GM18517 (cell line): ENCODE data around the gene ZNF91.
"Not testable (repeated sequence)": the region's sequence is repeated elsewhere in the genome, so short reads cannot be mapped to it uniquely, and the experiment has no call there.

Experiments
- ATAC-seq: cut with Tn5 transposase; IDR thresholded peaks from one replicate; pipeline ENCODE4 v1.9.1; 2021; ENCODE audit warnings: mild to moderate bottlenecking, moderate library complexity; ENCODE audit not compliant: unreplicated experiment

Gene ZNF91

DNA sequence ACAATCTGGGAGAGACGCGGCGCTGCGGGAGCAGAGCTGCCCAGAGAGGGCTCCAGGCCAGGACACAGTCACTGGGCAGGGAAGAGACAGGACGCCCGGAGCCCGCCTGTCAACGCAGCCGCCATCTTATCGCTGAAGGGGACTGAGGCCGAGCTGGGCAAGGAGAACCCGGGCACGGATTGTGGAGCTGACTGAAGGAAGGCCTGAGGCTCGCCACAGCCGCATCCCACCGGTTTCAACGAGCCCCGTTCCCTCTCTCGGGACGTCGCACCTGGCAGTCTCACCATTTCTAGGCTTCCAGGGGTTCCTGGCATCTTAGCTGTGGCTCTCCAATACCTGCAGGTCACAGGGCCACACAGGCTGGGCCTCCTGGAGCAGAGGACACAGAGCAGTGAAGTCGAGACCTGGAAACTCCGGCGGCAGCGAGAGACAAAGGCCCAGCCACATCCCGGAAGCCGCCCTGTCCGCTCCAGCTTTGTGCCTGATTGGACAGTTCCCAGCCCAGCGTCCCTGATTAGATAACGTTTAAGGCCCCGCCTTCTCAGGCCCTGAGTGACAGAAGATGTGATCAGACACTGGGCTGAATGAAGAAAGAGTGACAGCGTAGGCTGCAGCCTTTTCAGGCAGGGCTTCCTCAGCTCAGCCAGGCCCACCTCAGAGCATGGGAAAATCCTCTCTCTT is at the start of gene ZNF91:
ZNF91 (minus strand) TSS at position 431 of the 681 bp plus-strand sequence; CDS start at position 314, 117 bp downstream.
- ATAC-seq: peak; percentile 97

DNA sequence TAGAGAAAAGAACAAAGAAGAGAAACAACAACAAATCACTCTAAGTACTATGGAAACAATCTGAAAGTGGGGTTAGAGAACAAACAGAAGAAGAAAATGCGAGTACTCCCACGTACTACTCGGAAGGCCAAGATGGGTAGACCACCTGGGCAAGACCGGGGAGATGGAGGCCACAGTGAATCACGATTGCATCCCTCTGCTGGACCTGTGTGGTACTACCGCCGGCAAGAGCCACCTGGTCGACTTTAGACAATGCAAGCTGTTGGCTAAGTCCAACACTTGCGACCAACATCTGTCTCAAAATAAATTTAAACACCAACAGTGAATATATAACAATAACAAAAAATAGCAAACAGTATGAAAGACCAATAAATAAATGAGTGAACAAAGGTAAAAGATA is 45.5 kb upstream of the ZNF91 start:
- no peak for ATAC-seq

GRCh38 chr19:23440207-23440606 is 44.9 kb upstream of the ZNF91 start:
- ATAC-seq: no peak

- no peak for ATAC-seq
These were observed 44.4 kb upstream of the ZNF91 start for GRCh38 chr19:23439623-23440022.

GRCh38 chr19:23437901-23438300 is 42.6 kb upstream of the ZNF91 start:
- ATAC-seq: no peak

GRCh38 chr19:23436944-23437343 is 41.7 kb upstream of the ZNF91 start:
- ATAC-seq: no peak

- ATAC-seq: no peak
These were observed 41.0 kb upstream of the ZNF91 start for GRCh38 chr19:23436318-23436717.

- ATAC-seq: no peak
These were observed 25.6 kb upstream of the ZNF91 start for GRCh38 chr19:23420824-23421223.

GRCh38 chr19:23419261-23419660 is 24.0 kb upstream of the ZNF91 start:
- ATAC-seq: not testable (repeated sequence)

DNA sequence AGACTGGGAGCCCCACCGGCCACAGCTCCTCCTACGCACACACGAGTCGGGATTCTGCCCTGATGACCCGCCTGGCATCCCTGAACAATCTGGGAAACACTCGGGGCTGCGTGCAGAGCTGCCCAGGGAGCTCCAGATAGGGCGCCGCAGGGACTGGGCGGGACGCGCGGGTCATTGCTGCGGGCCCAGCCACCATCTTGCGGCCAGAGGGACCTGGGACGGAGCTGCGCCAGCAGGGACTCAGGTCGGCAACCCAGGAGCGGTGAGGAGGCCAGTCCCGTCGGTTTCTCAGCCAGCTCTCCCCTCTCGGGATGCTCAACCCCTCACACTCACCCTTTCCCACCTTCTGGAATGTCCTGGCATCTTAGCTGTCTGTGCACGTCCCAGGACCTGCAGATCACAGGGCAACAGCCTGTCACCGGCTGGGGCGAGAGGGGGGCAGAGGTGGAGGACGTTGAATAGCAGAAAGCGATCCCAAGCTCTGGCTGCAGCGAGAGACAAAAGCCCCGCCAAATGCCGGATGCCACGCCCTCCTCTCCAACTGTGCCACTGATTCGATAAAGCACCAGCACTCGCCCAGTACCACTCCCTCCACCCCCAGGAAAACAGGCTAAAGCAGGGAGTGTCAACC is 20.4 kb upstream of the ZNF91 start:
- no peak for ATAC-seq

DNA sequence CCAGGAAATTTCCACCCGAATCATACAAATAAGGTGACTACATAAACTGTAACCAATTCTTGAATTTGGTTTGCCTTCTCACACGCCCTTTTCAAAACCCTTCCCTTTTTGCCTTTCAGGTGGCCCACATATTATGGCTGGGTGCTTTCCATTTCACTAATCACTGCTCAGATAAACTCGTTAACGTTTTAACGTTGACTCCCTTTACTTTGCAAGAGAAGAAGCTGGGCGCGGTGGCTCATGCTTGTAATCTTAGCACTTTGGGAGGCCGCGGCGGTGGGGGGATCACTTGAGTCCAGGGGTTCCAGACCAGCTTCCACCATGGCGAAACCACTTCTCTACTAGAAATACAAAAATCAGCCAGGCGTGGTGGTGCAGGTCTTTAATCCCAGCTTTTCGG is 19.8 kb upstream of the ZNF91 start:
- no peak for ATAC-seq

DNA sequence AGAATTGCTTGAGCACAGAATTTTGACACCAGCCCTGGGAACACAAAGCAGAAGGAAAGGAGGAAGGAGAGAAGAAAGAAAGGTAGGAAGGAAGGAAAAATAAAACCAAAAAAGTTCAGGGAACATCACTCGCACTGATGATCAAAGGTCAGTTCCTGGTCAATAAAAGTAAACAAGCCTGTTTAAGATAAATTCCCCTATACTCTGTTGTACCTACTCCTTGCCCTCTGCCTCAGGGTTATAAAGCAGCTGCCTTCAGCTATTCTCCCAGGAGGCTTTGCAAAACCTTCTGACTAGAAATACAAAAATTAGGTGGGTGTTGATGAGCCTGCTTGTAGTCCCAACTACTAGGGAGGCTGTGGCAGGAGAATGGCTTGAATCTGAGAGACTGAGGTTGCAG is 14.9 kb upstream of the ZNF91 start:
- ATAC-seq: no peak

- ATAC-seq: no peak
These were observed 14.2 kb upstream of the ZNF91 start for GRCh38 chr19:23409392-23410048.

DNA sequence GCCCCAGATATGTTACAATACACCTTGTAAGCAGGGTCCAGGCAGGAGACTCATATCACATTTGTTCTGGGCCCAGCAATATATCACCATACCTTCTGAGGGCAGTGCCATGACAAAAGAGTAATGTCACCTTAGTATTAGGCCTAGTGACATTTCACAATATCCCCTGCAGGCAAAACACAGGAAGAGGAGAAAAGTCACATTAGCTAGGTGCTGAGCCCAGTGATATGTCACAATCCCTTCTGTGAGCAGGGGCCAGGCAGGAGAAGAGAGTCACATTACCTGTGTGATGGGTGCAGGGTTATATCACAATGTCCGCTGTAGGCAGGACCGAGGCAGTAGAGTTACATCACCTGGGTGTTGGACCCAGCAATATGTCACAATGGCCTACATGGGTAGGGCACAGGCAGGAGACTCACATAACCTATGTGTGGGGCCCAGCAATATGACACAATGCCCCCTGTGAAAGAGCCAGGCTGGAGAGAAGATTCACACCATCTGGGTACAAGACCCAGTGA is 12.4 kb upstream of the ZNF91 start:
- no peak for ATAC-seq

DNA sequence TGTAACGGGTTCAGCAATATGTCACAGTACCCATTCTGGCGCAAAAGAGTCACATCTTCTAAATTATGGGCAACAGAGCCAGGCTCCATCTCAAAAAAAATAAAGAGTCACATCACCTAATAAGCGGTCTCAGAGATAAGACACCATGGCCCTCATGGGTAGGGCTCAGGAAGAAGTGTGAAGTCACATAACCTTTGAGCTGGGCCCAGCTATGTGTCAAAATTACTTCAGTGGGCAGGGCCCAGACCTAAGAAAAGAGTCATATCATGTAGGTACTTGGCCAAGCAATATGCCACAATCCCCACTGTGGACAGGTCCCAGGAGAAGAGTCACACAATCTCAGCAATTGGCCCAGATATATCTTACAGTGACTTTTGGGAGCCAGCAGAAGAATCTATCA is 11.4 kb upstream of the ZNF91 start:
- no peak for ATAC-seq

GRCh38 chr19:23406091-23406490 is 10.8 kb upstream of the ZNF91 start:
- ATAC-seq: no peak

DNA sequence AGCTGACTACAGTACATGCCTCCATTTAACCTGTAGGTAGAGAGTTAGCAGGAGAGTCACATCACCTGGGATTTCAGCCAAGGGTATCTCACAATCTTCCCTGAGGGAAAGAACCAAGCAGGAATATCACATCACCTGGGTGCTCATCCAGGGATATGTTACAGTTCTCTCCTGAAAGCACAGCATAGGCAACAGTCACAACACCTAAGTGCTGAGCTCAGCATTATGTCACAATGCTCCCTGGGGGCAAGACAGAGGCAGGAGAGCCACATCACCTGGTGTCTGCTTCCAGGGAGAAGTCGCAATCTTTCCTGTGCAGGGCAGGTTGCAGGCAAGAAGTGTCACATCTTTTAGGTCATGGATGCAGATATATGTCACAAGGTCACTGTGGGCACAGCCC is 9.4 kb upstream of the ZNF91 start:
- ATAC-seq: no peak

GRCh38 chr19:23403581-23404324 is 8.5 kb upstream of the ZNF91 start:
- no peak for ATAC-seq

DNA sequence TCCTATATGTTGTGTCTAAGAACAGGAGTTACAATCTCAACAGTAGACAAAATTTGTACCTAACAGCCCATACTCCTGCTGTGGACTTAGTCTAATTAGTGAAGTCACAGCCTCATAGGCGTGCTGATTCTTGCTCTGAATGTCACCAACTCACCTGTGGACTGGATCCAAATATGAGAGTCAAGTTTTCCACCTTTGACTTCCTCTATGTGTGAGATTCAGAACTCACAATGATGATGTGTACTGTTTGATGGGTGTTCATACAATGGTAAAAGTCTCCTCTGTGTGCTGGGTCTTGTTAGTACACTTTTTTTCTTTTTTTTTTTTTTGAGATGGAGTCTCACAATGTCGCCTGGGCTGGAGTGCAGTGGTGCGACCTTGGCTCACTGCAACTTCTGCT is 7.8 kb upstream of the ZNF91 start:
- ATAC-seq: no peak

DNA sequence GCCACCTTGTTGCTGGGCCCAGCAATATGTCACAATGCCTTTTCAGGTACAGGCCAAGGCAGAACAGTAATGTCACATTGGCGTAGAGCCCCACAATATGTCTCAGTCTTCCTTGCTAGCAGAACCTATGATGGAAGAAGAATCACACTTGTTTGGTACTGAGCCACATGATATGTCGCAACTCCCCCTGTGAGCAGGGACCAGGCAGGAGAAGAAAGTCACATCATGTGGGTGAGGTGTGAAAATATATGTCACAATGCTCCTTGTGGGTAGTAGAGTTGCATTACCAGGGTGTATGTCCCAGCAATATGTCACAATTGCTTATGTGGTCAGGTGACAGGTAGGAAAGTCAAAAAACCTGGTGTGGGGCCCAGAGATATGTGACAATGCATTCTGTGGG is 7.1 kb upstream of the ZNF91 start:
- no peak for ATAC-seq

DNA sequence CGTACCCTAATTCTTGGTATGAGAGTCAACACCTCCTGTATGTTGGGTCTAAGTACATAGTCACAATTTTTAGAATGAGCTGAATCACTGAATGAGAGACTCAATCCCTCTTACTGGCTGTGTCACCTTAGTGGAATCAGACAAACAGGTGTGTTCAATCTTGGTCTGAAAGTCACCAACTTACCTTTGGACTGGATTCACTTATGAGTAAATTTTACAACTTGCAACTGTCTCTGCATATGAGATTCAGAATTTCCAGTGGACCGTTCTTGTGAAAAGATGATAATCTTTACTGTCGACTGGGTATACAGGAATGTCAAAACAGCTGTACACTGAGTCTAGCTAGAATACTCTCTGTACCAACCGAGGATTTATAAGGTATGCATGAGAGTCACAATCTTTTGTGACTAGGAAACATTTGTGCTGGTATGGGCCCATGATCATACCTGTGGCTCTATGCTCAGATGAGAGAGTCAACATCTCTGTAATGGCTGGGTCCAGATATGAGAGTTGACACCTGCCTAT is 5.9 kb upstream of the ZNF91 start:
- ATAC-seq: no peak
